Activated B cell treated with CpG ODN at 0.5 μM for 24 hours (primary cell): ENCODE measurements around the gene HMX3. TPM values are rescaled to one million over a fixed set of nuclear protein-coding genes. Genes with fewer than 3 reads are reported as not detected.
"Not testable (repeated sequence)": the region's sequence is repeated elsewhere in the genome, so short reads cannot be mapped to it uniquely, and the experiment has no call there.

Experiments
- ATAC-seq: fragments of 200-7000 bp; cut with Tn5 transposase; one replicate; pipeline ENCODE4 v1.10.0; 2021; ENCODE audit warnings: low read depth, mild to moderate bottlenecking, moderate library complexity
- CTCF ChIA-PET: fragments of 350-600 bp; sonication (Branson Sonifier 250); formaldehyde crosslinking; loops from one replicate; lab custom pipeline; 2021; ENCODE audit warnings: antibody characterized with exemption; lab: Charles Lee
- POLR2A ChIA-PET: fragments of 350-600 bp; sonication (Branson Sonifier 250); formaldehyde crosslinking; loops from one replicate; lab custom pipeline; 2021; ENCODE audit warnings: antibody characterized with exemption; lab: Charles Lee
- DNase-seq: peaks from one replicate; pipeline ENCODE4 v3.0.0; 2022
- H3K27ac Mint-ChIP-seq: one replicate; pipeline ENCODE4 v1.8.0; 2020; ENCODE audit warnings: mixed read lengths
- H3K27me3 Mint-ChIP-seq: one replicate; pipeline ENCODE4 v1.8.0; 2021; ENCODE audit warnings: mixed read lengths
- H3K36me3 Mint-ChIP-seq: one replicate; pipeline ENCODE4 v1.8.0; 2021; ENCODE audit warnings: low read depth, mixed read lengths
- H3K4me1 Mint-ChIP-seq: one replicate; pipeline ENCODE4 v1.8.0; 2021; ENCODE audit warnings: mixed read lengths
- H3K4me3 Mint-ChIP-seq: one replicate; pipeline ENCODE4 v1.8.0; 2020; ENCODE audit warnings: mild to moderate bottlenecking, mixed read lengths
- H3K9me3 Mint-ChIP-seq: one replicate; pipeline ENCODE4 v1.8.0; 2020; ENCODE audit warnings: mixed read lengths
- intact Hi-C: fragments of 100-400 bp; cut with micrococcal nuclease; formaldehyde crosslinking; loops from one replicate; pipeline ENCODE4 v1.15.1; 2024
- total RNA-seq: library from RNA; stranded (reverse); gene quantifications from 2 replicates; pipeline ENCODE4 v1.2.3, GENCODE V29; 2022
- TF ChIP-seq, protein P1 (sequence below): fragments of 200-600 bp; IDR thresholded peaks from one replicate; pipeline ENCODE4 v1.8.0; 2022; ENCODE audit warnings: antibody characterized with exemption, mild to moderate bottlenecking

The HMX3 gene
- total RNA-seq, 1 donor from 2014 or later: not detected

DNA sequence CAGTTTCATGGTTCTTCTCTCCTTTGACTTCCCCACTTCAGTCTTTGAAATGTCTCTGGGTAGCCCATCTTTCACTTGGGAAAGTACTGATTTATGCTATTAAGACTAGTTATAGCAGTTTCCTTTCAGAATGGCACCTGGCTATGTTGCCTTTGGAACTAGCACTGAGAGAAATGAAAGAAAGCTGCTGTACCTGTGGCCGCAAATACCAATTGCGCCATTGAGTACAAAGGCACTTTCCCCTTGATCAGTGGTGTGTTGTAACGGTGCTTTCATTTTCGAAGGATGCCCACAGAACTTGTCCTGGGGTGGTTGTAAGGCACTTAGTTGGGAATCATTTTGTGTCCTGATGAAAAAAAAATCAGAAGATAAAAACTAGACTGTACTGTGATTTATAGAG, 35.2 kb downstream of the HMX3 start:
- ATAC-seq (no peak), DNase-seq (no peak)
- ChIA-PET CTCF (no interaction called here), POLR2A (no interaction called here)
- no peaks in the 10 kb centered on the region for H3K9me3 Mint-ChIP-seq
- peaks cover 66% of the 10 kb centered on the region for H3K36me3 Mint-ChIP-seq
- H3K4me1 Mint-ChIP-seq: no peaks in the 10 kb centered on the region
- intact Hi-C loops: no loop called here
- TF ChIP-seq, protein P1, sequence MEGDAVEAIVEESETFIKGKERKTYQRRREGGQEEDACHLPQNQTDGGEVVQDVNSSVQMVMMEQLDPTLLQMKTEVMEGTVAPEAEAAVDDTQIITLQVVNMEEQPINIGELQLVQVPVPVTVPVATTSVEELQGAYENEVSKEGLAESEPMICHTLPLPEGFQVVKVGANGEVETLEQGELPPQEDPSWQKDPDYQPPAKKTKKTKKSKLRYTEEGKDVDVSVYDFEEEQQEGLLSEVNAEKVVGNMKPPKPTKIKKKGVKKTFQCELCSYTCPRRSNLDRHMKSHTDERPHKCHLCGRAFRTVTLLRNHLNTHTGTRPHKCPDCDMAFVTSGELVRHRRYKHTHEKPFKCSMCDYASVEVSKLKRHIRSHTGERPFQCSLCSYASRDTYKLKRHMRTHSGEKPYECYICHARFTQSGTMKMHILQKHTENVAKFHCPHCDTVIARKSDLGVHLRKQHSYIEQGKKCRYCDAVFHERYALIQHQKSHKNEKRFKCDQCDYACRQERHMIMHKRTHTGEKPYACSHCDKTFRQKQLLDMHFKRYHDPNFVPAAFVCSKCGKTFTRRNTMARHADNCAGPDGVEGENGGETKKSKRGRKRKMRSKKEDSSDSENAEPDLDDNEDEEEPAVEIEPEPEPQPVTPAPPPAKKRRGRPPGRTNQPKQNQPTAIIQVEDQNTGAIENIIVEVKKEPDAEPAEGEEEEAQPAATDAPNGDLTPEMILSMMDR: no peak
- H3K27me3 Mint-ChIP-seq: no peaks in the 10 kb centered on the region
- no peak overlapping the region for H3K4me3 Mint-ChIP-seq
- H3K27ac Mint-ChIP-seq: no peak overlapping the region

DNA sequence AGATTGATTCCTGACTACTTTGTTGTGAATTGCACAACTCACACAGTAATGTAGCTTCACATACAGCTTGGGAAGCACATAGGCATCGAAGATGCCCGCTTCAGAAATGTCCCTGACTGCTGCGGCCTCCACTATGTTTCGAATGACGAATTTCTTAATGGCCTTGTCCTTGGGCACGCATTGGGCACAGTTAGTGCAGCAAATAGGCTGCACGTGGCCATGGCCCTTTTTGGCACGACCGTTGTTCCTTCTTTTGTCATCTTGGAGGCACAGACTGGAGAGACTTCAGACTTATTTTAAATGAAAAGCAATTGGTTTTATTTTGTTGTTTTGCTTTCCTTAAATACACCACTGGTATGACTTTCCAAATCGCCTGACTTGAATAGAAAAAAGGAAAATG, 35.8 kb downstream of the HMX3 start:
- ATAC-seq, DNase-seq, CTCF ChIA-PET, H3K27ac Mint-ChIP-seq, H3K4me3 Mint-ChIP-seq, H3K27me3 Mint-ChIP-seq, H3K9me3 Mint-ChIP-seq, H3K4me1 Mint-ChIP-seq, intact Hi-C loops, POLR2A ChIA-PET: not testable (repeated sequence)
- H3K36me3 Mint-ChIP-seq: peaks cover 68% of the 10 kb centered on the region

DNA sequence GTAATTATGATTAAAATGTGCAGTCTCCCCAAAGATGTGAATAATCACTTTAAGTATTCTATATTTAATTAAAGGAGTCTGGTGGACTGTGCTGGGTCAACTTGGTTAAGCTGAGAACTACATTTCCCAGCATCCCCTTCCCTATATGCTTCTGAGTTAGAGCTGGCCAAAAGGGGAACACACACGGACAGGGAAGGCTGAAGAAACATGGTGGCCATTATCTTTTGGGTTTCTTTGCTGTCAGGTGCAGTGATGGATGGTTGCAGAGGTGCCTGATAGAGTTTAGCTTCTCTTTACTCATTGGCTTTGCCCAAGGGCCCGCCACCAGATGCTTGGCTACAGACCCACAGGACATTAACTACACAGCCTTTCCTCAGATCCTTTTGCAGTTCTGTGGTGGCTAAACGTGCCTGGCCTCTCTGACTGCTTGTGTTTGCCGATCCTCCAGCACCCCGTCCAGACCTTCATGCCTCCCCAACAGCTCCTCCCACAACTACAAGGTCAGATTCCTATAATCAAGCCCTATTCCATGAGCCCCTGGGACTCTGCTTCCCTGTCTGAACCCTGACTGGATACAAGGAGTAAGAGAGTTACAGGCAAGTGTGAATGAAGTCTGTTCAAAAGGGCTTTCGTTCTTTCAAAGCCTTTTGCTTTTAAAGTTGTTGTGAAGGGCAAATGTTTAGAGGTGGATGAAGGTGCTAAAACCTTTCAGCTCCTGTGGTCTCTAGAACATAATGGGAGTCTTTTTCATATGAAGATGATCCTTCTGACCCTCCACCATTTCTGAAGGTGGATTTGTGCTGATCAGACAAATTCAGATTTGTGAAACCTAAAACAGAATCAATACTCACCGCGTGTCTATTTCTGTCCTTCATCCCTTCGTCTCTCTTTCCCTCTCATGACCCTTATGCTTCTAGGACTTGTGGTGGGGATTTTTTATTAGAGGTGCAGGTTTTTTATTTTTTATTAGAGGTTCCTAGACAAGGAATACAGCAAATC, 39.9 kb downstream of the HMX3 start:
- ChIA-PET POLR2A (interaction anchor here (1.0 kb wide), 1 partner anchor 21 kb away, joined by 3 read pairs; no protein-coding TSS in a partner anchor), CTCF (no interaction called here)
- H3K4me3 Mint-ChIP-seq: no peak overlapping the region
- no peaks in the 10 kb centered on the region for H3K4me1 Mint-ChIP-seq
- no peak overlapping the region for H3K27ac Mint-ChIP-seq
- H3K9me3 Mint-ChIP-seq: peaks cover 5% of the 10 kb centered on the region
- intact Hi-C loops: no loop called here
- peaks cover 62% of the 10 kb centered on the region for H3K36me3 Mint-ChIP-seq
- no peak for ATAC-seq
- DNase-seq: no peak
- H3K27me3 Mint-ChIP-seq: no peaks in the 10 kb centered on the region
- TF ChIP-seq, protein P1: no peak

DNA sequence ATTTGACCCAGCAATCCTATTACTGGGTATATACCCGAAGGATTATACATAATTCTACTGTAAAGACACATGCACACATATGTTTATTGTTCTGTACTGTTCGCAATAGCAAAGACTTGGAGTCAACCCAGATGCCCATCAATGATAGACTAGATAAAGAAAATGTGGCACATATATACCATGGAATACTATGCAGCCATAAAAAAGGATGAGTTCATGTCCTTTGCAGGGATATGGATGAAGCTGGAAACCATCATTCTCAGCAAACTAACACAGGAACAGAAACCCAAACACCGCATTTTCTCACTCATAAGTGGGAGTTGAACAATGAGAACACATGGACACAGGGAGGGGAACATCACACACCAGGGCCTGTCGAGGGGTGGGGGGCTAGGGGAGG, 42.6 kb downstream of the HMX3 start:
- H3K4me1 Mint-ChIP-seq, DNase-seq, H3K27ac Mint-ChIP-seq, intact Hi-C loops, H3K27me3 Mint-ChIP-seq, H3K4me3 Mint-ChIP-seq, ATAC-seq, CTCF ChIA-PET, H3K9me3 Mint-ChIP-seq, POLR2A ChIA-PET: not testable (repeated sequence)
- peaks cover 54% of the 10 kb centered on the region for H3K36me3 Mint-ChIP-seq

DNA sequence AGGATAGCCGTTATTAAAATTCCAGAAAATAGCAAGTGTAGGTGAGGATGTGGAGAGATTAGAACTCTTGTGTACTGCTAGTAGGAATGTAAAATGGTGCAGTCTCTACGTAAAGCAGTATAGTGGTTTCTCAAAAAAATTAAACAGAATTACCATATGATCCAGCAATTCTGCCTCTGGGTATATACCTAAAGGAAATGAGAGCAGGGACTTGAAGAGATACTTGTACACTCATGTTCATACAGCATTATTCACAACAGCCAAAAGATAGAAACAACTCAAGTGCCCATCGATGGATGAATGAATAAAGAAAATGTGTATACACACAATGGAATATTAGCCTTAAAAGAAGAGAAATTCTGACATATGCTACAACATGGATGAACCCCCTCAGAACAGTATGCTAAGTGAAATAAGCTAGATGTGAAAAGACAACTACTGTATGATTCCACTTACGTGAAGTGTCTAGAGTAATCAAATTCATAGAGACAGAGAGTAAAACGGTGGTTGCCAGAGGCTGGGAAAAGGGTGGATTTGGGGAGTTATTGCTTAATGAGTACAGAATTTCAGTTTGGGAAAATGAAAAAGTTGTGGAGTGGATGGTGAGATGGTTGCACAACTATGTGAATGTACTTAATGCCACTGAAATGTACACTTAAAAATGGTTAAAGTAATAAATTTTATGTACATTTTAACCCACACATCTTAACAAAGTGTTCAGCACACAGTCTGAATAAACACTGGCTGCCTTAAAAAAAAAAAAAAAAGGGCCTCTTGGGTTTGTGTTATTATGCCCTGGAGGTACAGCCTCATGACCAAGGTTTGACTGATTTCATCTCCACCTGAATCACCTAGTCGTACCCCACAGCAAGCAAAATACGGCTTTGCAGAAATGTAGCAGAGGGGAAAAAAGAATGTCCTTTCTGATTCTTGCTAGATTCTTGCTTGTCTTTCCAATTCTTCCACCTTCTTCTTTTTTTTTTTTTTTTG, 44.6 kb downstream of the HMX3 start:
- Mint-ChIP-seq H3K9me3 (peaks cover 21% of the 10 kb centered on the region), H3K4me1 (no peaks in the 10 kb centered on the region), H3K27ac (no peak overlapping the region), H3K36me3 (peaks cover 55% of the 10 kb centered on the region), H3K4me3 (no peak overlapping the region), H3K27me3 (no peaks in the 10 kb centered on the region)
- DNase-seq (no peak), ATAC-seq (no peak)
- intact Hi-C loops: no loop called here
- TF ChIP-seq, protein P1: no peak
- POLR2A ChIA-PET: no interaction called here
- CTCF ChIA-PET: no interaction called here
